Loucy (cell line): ENCODE data around the gene ISLR.

Source experiments
- H2AFZ ChIP-seq: fragments of 200-600 bp; sonication (generic); 2 replicates; pipeline ENCODE4 v1.6.0; 2016; ENCODE audit warnings: antibody characterized with exemption, mild to moderate bottlenecking, low read length, moderate library complexity
- H3F3A ChIP-seq: fragments of 200-600 bp; 2 replicates; pipeline ENCODE4 v1.6.0; 2016; ENCODE audit warnings: antibody characterized with exemption, low read depth, mild to moderate bottlenecking
- H3K27me3 ChIP-seq: fragments of 200-600 bp; sonication (generic); 2 replicates; pipeline ENCODE4 v1.6.1; 2014; ENCODE audit warnings: low read length, mild to moderate bottlenecking; ENCODE audit not compliant: insufficient read depth, poor library complexity, severe bottlenecking
- H3K36me3 ChIP-seq: fragments of 200-600 bp; sonication (generic); 2 replicates; pipeline ENCODE4 v1.6.1; 2016; ENCODE audit warnings: low read length; ENCODE audit not compliant: insufficient read depth
- H3K4me1 ChIP-seq: fragments of 200-600 bp; sonication (generic); 2 replicates; pipeline ENCODE4 v1.5.1; 2014; ENCODE audit warnings: low read length, mild to moderate bottlenecking; ENCODE audit not compliant: insufficient read depth, poor library complexity, severe bottlenecking
- H3K4me2 ChIP-seq: fragments of 200-600 bp; sonication (generic); 2 replicates; pipeline ENCODE4 v1.6.0; 2014; ENCODE audit warnings: antibody characterized with exemption, low read length, low read depth, mild to moderate bottlenecking; ENCODE audit not compliant: poor library complexity, severe bottlenecking
- H3K4me3 ChIP-seq: fragments of 200-600 bp; sonication (generic); 2 replicates; pipeline ENCODE4 v1.5.1; 2014; ENCODE audit warnings: low read length, mild to moderate bottlenecking, mixed read lengths; ENCODE audit not compliant: poor library complexity, severe bottlenecking
- H3K79me2 ChIP-seq: fragments of 200-600 bp; sonication (generic); 2 replicates; pipeline ENCODE4 v1.6.1; 2014; ENCODE audit warnings: low read length; ENCODE audit not compliant: insufficient read depth
- H3K9ac ChIP-seq: fragments of 200-600 bp; sonication (generic); 2 replicates; pipeline ENCODE4 v1.6.0; 2014; ENCODE audit warnings: mild to moderate bottlenecking, low read depth, low read length, moderate library complexity; ENCODE audit not compliant: poor library complexity, severe bottlenecking
- H3K9me2 ChIP-seq: fragments of 200-600 bp; sonication (generic); replicated peaks from 2 replicates; pipeline ENCODE4 v1.6.1; 2016; ENCODE audit warnings: low read depth, low read length, mixed read lengths
- H3K9me3 ChIP-seq: fragments of 200-600 bp; sonication (generic); 2 replicates; pipeline ENCODE4 v1.6.1; 2014; ENCODE audit warnings: mild to moderate bottlenecking, antibody characterized with exemption, low read length, low read depth; ENCODE audit not compliant: insufficient read depth
- H4K20me1 ChIP-seq: fragments of 200-600 bp; sonication (generic); 2 replicates; pipeline ENCODE4 v1.6.0; 2014; ENCODE audit warnings: antibody characterized with exemption, low read length, mild to moderate bottlenecking; ENCODE audit not compliant: insufficient read depth, poor library complexity, severe bottlenecking
- EZH2phosphoT487 ChIP-seq: fragments of 200-600 bp; IDR thresholded peaks from 2 replicates; pipeline ENCODE4 v1.6.1; 2018; ENCODE audit warnings: antibody characterized with exemption, mild to moderate bottlenecking, moderate library complexity, borderline replicate concordance
- TF ChIP-seq, protein P1 (sequence below): fragments of 200-600 bp; sonication (generic); conservative IDR thresholded peaks from 2 replicates; pipeline ENCODE4 v1.5.1; 2014; ENCODE audit warnings: mild to moderate bottlenecking, antibody characterized with exemption, low read length

The ISLR gene

DNA sequence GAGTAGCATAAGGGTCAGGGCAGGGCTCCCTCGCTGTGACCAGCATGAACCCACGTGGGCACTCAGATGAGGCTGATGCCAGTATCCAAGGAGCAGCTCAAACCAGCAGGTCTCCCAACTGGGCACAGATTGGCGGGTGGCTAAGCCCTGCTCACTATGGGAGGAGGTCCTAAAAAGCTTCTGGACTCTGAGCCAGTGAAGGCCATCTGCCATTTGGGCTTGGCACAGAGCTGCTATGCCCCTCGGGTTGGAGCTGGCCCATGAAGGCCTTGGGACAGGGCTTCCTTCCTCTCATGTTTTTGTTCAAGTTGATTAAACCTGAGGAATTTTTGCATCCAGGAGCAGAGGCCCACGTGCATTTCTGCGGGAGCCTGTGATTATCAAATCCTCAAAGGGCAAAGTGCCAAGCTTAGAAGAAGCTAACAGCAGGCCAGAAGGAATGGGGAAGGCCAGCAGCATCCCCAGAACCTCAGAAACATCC lies 33.3 kb downstream of the ISLR start:
- Histone ChIP-seq H3K4me3 (peak overlapping the region; percentile 75), H3K27me3 (no peaks in the 10 kb centered on the region), H3K9ac (peak overlapping the region; percentile 90), H3K79me2 (peaks cover 87% of the 10 kb centered on the region), H3K9me3 (no peaks in the 10 kb centered on the region), H3K36me3 (peaks cover under 1% of the 10 kb centered on the region; the same call in 1 of the 2 replicates), H3K4me1 (peaks cover 84% of the 10 kb centered on the region), H4K20me1 (peaks cover 12% of the 10 kb centered on the region), H2AFZ (no peak overlapping the region), H3K4me2 (peak overlapping the region; percentile 91), H3F3A (peaks cover 7% of the 10 kb centered on the region), H3K9me2 (no peaks in the 10 kb centered on the region)
- TF ChIP-seq, protein P1, sequence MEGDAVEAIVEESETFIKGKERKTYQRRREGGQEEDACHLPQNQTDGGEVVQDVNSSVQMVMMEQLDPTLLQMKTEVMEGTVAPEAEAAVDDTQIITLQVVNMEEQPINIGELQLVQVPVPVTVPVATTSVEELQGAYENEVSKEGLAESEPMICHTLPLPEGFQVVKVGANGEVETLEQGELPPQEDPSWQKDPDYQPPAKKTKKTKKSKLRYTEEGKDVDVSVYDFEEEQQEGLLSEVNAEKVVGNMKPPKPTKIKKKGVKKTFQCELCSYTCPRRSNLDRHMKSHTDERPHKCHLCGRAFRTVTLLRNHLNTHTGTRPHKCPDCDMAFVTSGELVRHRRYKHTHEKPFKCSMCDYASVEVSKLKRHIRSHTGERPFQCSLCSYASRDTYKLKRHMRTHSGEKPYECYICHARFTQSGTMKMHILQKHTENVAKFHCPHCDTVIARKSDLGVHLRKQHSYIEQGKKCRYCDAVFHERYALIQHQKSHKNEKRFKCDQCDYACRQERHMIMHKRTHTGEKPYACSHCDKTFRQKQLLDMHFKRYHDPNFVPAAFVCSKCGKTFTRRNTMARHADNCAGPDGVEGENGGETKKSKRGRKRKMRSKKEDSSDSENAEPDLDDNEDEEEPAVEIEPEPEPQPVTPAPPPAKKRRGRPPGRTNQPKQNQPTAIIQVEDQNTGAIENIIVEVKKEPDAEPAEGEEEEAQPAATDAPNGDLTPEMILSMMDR = no peak
- no peak for TF ChIP-seq EZH2phosphoT487

DNA sequence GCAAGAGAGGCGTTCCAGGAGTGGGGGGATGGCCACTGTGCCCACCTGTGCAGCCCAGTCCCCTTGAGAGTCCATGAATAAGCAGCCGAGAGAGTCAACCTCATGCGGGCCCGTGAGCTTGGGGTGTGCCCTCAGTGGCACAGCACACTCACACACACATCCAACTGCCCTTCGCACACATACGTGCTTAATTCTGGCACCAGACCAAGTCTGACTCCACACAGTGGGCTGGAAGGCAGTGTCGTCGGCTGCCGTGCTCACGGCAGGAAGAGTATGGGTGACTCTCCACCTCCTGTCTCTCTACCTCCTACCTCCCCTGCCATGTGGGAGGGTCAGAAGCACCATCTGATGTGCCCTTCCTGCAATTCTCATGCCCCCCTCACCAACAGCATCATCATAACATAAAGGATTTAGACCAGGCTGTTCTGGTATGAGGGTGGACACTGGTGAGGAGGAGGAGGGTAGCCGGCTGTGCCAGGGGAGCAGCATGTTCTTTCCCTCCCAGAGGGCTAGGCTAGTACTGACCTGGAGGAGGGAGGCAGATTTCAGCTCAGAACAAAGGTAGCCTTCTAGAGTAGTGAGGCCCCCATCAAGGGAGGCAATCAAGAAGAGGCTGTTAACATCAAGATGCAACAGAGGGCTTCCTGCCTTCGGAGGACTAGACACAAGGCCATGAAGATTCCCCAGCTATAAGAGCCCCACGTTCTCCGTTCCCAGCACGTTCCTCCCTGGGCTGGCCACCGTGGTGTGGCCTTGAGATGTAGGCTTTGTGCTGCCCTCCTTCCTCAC lies 34.3 kb downstream of the ISLR start:
- Histone ChIP-seq H4K20me1 (peaks cover 2% of the 10 kb centered on the region), H3K79me2 (peaks cover 77% of the 10 kb centered on the region), H3K36me3 (no peaks in the 10 kb centered on the region), H3K9me3 (no peaks in the 10 kb centered on the region), H3K4me3 (peak overlapping the region; percentile 75), H3K4me2 (peak overlapping the region; percentile 91), H3K9me2 (no peaks in the 10 kb centered on the region), H3K4me1 (peaks cover 84% of the 10 kb centered on the region), H2AFZ (no peak overlapping the region), H3K9ac (peak overlapping the region; percentile 90), H3F3A (peaks cover 7% of the 10 kb centered on the region), H3K27me3 (no peaks in the 10 kb centered on the region)
- TF ChIP-seq, protein P1 = no peak
- TF ChIP-seq EZH2phosphoT487 = no peak

DNA sequence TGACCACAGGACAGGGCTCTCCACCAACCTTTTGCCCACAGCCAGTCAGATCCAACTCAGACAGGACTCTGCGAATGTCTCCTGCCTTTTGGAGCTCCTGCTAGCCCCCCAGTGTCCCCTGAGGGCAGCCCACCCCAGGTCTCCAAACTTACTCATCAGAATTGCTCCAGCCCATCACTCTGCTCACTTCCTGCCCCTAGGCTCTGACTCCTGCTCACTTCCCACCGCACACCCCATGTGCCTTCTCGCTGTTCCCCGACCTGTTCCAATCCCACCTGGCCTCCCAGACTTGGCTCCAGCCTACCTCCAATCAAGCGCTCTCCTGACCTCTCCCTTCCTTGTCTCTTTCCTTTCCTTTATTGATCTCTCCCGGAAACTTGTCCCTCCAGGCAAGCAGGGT lies 35.0 kb downstream of the ISLR start:
- TF ChIP-seq, protein P1 = no peak
- Histone ChIP-seq H3K9me2 (no peaks in the 10 kb centered on the region), H4K20me1 (no peaks in the 10 kb centered on the region), H3F3A (peaks cover 7% of the 10 kb centered on the region), H3K9ac (peak overlapping the region; percentile 90), H3K27me3 (no peaks in the 10 kb centered on the region), H3K4me3 (peak overlapping the region; percentile 75), H3K36me3 (no peaks in the 10 kb centered on the region), H3K4me2 (peak overlapping the region; percentile 91), H3K79me2 (peaks cover 70% of the 10 kb centered on the region), H3K9me3 (no peaks in the 10 kb centered on the region), H3K4me1 (peaks cover 83% of the 10 kb centered on the region), H2AFZ (peak overlapping the region; percentile 1; the same call in 1 of the 2 replicates)
